ENCODE measurements around the gene LRRC31.

Gene LRRC31

GRCh38 chr3:169861871-169862270, 7.9 kb downstream of the LRRC31 start:
- no peak for DNase-seq

DNA sequence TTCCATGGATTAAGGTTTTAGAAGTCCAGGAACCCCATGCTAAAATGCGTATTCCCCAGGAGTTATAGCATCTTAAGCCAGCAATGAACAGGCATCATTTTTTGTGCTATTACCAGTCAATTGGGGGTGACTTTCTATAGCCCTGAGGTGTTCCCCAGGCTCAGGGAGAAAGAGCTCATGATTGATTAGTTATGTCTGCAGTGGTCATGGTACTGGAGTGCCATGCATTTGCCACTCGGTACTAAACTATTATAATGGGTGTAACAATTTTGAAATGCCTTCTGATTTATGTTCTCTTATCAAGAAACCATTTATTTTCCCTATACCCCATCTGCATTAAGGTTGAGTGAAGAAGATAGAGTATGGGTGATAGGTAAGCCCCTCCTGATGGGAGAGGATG, 11.9 kb downstream of the LRRC31 start:
- DNase-seq = no peak

DNA sequence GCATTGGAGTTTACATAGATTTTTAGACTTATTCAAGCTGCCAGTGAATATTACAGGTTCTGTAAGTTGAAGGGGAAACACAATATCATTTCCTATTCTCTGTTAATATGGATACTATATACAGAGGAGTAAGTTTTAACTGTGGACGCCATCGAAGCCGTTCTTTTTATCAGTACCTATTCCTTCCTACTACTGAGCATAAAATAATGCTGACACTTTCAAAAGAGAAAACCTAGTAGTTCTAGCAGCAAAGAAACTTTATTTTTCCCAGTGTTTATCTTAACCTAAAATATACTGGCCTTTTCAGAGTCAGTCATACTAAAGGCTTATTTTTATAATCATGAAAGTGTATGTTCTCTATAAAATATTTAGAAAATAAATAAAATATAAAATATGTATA, 14.2 kb downstream of the LRRC31 start:
- DNase-seq = no peak

- DNase-seq = no peak
Observed at GRCh38 chr3:169850618-169851017, 19.1 kb downstream of the LRRC31 start.

- no peak for DNase-seq
Observed at GRCh38 chr3:169848741-169849140, 21.0 kb downstream of the LRRC31 start.

DNA sequence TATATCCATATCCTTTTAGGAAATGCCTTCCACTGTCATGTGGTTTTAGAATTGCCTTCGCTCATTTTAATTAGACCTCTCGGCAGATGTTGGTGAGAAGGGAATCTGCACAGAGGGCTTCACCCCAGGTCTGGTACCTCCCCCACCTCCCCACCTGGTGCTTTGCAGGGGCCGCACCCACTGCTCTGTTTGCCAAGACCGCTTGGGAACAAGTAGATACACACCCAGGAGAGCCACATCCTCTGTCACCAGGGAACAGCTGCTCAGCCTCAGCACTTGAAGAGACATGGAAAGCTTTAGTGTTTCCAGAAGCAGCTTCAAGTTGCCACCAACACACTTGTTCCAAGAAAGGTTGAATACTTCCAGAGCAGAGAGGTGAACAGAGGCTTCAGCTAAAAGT, 21.8 kb downstream of the LRRC31 start:
- DNase-seq = no peak

GRCh38 chr3:169846458-169847193, 23.1 kb downstream of the LRRC31 start:
- no peak for DNase-seq

DNA sequence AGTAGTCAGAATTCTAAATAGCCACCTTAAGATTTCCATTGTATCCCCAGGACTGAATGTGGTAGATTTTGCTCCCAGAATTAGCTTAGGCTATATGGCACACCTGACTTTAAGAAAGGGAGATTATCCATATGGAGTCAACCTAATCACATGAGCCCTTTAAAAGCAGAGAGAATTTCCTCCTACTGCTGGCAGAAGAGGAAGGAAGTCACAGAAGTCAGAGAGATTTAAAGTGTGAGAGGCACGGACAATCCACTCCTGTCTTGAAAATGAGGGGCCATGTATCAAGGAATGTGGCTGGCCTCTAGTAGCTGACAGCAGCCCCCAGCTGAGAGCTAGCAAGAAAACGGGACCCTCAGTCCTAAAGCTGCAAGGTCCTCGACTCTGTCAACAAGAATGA, 26.8 kb downstream of the LRRC31 start:
- no peak for DNase-seq

DNA sequence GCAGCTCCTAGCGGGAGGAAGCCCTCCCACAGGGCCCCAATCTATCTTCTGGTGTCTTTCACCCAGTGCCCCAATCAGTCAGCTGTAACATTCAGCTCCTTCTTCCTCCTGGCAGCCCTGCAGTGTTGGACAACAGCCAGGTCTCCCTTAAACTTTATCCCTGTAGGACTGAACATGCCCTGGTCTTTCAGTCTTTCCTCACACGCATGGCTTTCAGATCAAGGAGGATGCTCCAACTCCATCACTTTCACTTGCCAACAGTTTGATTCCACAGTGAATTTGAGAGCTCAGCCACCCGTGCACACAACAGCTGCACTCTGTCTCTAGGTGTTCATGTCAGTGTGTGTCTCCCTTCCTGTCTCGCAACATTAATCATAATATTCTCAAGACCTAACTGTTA, 28.6 kb downstream of the LRRC31 start:
- DNase-seq = no peak

- DNase-seq = no peak
Observed at GRCh38 chr3:169838511-169839030, 31.2 kb downstream of the LRRC31 start.

DNA sequence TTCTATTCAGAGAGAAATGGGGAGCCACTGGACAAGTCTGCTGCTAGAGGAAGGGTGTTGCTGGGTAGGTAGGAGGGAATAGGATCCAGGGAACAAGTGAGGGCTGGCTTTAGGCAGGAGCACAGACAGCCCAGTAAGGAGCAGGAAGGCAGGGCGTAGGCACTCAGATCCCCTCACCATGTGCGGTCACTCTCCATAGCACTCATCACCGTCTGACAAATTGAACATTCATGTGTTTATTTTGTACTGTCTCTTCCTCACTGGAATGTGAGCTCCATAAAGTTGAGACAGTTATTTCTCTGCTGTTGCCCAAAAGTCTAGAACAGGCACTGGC, 32.8 kb downstream of the LRRC31 start:
- DNase-seq = no peak

DNA sequence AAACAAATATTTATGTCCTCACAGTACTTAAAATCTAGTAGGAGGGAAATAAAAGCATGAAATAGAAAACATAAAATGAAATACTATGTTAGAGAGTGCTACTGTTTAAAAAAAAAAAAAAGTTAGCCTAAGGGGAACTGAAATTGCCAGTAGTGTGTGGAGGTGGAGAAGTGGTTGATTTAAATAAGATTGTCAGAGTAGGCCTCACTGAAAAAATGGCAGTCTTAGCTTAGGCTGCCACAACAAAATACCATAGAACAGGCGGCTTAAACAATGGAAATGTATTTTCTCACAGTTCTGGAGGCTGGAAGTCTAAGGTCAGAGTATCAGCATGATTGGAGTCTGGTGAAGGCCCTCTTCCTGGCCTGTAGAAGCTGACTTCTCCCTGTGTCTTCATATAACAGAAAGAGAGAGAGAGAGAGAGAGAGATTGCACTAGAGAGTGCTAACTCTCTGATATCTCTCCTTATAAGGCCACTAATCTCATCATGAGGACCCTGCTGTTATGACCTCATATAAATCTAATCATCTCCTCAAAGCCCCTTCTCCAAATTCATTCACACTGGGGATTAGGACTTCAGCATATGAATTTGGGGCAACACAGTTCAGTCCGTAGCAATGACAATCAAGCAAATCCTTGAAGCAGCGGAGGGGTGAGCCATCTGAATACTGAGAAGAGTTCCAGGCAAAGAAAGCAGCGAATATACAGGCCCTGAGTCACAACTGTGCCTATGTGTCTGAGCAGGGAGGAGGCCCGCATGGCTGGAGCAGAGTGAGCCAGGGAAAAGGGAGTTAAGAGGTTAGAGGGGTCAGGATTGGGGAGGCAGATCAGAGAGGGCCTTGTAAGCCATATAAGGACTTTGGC, 33.4 kb downstream of the LRRC31 start:
- DNase-seq = no peak

DNA sequence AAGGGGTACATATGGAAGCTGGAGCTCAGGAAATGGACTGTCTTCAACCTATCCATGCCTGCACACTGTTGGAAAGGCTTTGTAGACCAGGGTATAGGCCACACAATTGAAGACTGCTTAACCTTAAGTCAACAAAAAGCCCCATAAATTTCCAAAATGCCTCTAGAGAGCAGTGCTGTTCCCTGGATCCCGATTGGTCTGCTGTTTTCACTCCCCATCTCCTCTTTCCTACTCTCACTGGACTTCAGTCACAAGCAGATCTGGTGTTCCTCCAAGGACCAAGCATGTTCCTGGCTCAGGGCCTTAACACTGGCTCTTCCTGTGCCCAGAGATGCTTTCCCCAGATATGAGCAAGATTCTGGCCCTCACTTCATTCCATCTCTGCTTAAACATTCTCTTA, 34.2 kb downstream of the LRRC31 start:
- DNase-seq = no peak

GRCh38 chr3:169827712-169828111, 42.0 kb downstream of the LRRC31 start:
- no peak for DNase-seq

DNA sequence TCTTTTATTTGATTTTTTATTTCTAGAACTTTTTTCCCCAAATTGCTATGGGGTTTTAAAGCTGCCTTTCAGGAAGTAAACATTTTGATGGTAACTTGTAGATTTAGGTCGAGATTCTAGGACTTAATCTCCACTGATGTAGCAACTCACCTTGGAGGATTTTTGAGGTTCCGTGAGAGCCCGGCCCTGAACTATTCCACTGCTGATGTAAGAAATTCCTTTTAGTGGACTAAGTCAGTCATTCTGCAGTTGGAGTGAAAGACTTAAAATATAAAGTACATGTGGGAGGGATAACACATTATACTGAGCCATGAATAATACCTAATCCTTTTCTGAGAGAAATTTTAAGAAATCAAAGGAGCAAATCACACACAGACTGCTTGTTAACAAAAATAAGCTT, 44.4 kb downstream of the LRRC31 start:
- DNase-seq = no peak

DNA sequence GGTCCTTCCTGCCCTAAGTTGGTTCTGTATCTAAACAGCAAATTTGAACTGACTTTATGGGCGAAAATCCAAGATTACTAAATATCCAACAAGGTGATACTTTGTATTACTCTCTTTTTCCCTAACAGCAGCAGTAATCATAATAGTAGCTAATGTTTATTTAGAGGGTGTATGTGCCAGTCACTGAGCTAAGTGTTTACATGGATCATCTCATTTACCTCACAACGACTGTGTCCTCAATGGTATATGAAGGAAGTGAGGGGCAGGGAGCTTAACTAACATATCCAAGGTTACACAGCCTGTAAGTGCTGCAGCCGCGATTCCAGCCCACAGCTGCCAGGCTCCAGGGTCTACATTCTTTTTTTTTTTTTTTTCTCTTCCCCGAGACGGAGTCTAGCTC, 46.8 kb downstream of the LRRC31 start:
- no peak for DNase-seq

- DNase-seq = no peak
Observed at GRCh38 chr3:169822540-169822939, 47.2 kb downstream of the LRRC31 start.

GRCh38 chr3:169822091-169822490, 47.6 kb downstream of the LRRC31 start:
- DNase-seq = no peak

- no peak for DNase-seq
Observed at GRCh38 chr3:169818316-169818715, 51.4 kb downstream of the LRRC31 start.

- no peak for DNase-seq
Observed at GRCh38 chr3:169815590-169816150, 54.1 kb downstream of the LRRC31 start.

- DNase-seq = peak; percentile 86
Observed at GRCh38 chr3:169813757-169814517, 55.8 kb downstream of the LRRC31 start.

- DNase-seq = no peak
Observed at GRCh38 chr3:169813278-169813677, 56.5 kb downstream of the LRRC31 start.
